ENCODE data around the gene DCLK1.

DNA sequence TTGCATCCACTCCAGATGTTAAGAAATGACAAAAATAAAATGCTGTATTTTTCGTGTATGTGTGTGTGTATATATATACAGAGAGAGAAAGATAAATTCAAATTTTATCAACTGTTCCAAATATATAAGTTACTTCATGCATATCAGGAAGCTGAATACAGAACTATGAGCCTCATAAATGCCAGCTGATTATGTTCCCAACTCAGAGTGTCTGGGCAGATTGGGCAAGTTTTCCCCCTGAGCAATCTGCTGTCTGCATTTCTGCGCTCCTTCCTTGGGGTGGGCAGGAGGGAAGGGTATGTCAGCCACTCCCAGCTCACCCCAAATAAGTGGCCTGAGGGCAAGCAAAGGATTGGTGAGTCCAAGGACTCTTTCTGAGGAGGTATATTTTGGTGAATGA lies 154.1 kb downstream of the DCLK1 start:
- TF ChIP-seq, protein P1, sequence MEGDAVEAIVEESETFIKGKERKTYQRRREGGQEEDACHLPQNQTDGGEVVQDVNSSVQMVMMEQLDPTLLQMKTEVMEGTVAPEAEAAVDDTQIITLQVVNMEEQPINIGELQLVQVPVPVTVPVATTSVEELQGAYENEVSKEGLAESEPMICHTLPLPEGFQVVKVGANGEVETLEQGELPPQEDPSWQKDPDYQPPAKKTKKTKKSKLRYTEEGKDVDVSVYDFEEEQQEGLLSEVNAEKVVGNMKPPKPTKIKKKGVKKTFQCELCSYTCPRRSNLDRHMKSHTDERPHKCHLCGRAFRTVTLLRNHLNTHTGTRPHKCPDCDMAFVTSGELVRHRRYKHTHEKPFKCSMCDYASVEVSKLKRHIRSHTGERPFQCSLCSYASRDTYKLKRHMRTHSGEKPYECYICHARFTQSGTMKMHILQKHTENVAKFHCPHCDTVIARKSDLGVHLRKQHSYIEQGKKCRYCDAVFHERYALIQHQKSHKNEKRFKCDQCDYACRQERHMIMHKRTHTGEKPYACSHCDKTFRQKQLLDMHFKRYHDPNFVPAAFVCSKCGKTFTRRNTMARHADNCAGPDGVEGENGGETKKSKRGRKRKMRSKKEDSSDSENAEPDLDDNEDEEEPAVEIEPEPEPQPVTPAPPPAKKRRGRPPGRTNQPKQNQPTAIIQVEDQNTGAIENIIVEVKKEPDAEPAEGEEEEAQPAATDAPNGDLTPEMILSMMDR (conservative IDR thresholded peaks at IDR 0.05 in 1 of 2, IDR thresholded peaks at IDR 0.05 in 1 of 2; ENCODE audit: low read depth in 1 of 2, low read length in 2 of 2) = no peak
- no peak for TF ChIP-seq EZH2 (IDR thresholded peaks at IDR 0.05; ENCODE audit: low read length, missing control alignments)
